ENCODE data around the gene NDUFB11. TPM values are rescaled to one million over a fixed set of nuclear protein-coding genes. Genes with fewer than 3 reads are reported as not detected.
"Not testable (repeated sequence)": the region's sequence is repeated elsewhere in the genome, so short reads cannot be mapped to it uniquely, and the experiment has no call there.

NDUFB11 gene
- total RNA-seq, 1 donor from 2014 or later: 32.1 TPM

GRCh38 chrX:47112316-47112954 is 32.1 kb downstream of the NDUFB11 start:
- peak; percentile 70 for FAIRE-seq
- no peaks in the 10 kb centered on the region for H3K36me3 ChIP-seq (ENCODE audit: control insufficient read depth, insufficient read depth, low read length)
- no peaks in the 10 kb centered on the region for H3K27me3 ChIP-seq (ENCODE audit: control insufficient read depth, insufficient read depth, low read length)
- TF ChIP-seq, protein P1, sequence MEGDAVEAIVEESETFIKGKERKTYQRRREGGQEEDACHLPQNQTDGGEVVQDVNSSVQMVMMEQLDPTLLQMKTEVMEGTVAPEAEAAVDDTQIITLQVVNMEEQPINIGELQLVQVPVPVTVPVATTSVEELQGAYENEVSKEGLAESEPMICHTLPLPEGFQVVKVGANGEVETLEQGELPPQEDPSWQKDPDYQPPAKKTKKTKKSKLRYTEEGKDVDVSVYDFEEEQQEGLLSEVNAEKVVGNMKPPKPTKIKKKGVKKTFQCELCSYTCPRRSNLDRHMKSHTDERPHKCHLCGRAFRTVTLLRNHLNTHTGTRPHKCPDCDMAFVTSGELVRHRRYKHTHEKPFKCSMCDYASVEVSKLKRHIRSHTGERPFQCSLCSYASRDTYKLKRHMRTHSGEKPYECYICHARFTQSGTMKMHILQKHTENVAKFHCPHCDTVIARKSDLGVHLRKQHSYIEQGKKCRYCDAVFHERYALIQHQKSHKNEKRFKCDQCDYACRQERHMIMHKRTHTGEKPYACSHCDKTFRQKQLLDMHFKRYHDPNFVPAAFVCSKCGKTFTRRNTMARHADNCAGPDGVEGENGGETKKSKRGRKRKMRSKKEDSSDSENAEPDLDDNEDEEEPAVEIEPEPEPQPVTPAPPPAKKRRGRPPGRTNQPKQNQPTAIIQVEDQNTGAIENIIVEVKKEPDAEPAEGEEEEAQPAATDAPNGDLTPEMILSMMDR (IDR thresholded peaks at IDR 0.05; ENCODE audit: insufficient read depth, low read length, severe bottlenecking): no peak
- no peak overlapping the region for H3K4me3 ChIP-seq (ENCODE audit: low read depth, low read length)
- DNase-seq (ENCODE audit: low read depth): peak; percentile 3

GRCh38 chrX:47110936-47111615 is 33.4 kb downstream of the NDUFB11 start:
- not testable (repeated sequence) for H3K4me3 ChIP-seq (ENCODE audit: low read depth, low read length); DNase-seq (ENCODE audit: low read depth); FAIRE-seq; H3K27me3 ChIP-seq (ENCODE audit: control insufficient read depth, insufficient read depth, low read length); H3K36me3 ChIP-seq (ENCODE audit: control insufficient read depth, insufficient read depth, low read length)

- H3K4me3 ChIP-seq (ENCODE audit: low read depth, low read length): no peak overlapping the region
- DNase-seq (ENCODE audit: low read depth) (no peak), FAIRE-seq (no peak)
- no peaks in the 10 kb centered on the region for H3K36me3 ChIP-seq (ENCODE audit: control insufficient read depth, insufficient read depth, low read length)
- TF ChIP-seq, protein P1 (IDR thresholded peaks at IDR 0.05; ENCODE audit: insufficient read depth, low read length, severe bottlenecking): no peak
- no peaks in the 10 kb centered on the region for H3K27me3 ChIP-seq (ENCODE audit: control insufficient read depth, insufficient read depth, low read length)
Measured at GRCh38 chrX:47101206-47101605, 43.3 kb downstream of the NDUFB11 start.

DNA sequence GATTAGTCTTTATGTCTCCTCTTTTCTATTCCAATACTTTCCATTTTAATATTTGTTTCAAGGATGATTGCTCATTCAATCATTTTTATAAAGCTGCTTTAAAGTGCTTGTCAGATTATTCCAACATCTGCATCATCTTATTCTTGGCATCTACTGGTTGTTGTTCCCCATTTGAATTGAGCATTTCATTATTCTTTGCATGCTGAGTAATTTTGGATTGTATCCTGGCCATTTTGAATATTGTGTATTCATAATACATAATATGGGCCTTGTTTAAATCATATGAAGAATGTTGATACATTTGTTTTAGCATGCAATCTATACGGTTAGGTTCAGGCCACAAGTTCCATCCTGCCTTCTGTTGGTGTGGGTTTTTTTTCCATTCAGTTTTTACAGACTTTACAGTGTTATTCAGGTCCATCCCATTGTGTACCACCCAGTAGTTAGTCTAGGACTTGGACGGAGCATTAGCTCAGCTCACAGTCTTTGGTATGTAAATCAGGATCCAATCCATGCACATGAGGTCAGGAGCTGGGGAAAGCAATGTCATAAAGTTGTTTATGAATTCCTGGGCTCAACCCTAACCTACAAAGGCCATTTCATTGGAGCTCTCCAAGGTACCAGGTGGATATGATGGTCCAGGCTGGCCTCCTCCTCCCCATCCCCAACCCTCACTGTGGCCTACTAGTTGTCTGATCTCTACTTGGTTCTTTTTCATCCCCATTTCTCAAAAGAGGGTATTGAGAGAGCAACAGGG is 46.0 kb downstream of the NDUFB11 start:
- no peaks in the 10 kb centered on the region for H3K36me3 ChIP-seq (ENCODE audit: control insufficient read depth, insufficient read depth, low read length)
- TF ChIP-seq, protein P1 (IDR thresholded peaks at IDR 0.05; ENCODE audit: insufficient read depth, low read length, severe bottlenecking): no peak
- no peak for DNase-seq (ENCODE audit: low read depth)
- no peak overlapping the region for H3K4me3 ChIP-seq (ENCODE audit: low read depth, low read length)
- FAIRE-seq: no peak
- H3K27me3 ChIP-seq (ENCODE audit: control insufficient read depth, insufficient read depth, low read length): no peaks in the 10 kb centered on the region

DNA sequence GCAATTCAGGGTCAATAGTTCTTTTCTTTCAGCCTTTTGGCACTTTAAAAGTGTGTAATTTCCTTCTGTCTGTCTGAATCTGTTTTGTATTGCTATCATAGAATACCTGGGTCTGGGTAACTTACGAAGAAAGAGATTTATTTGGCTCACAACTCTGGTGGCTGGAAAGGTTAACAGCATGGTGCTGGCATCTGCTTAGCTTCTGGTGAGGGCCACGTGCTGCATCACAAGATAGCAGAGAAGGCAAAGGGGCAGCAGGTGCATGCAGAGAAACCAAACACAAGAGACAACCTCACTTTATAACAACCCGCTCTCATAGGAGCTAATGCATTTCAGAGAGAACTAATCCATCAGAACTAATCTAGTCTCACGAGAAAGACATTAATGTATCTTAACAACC is 47.5 kb downstream of the NDUFB11 start:
- H3K36me3 ChIP-seq (ENCODE audit: control insufficient read depth, insufficient read depth, low read length): no peaks in the 10 kb centered on the region
- DNase-seq (ENCODE audit: low read depth): no peak
- TF ChIP-seq, protein P1 (IDR thresholded peaks at IDR 0.05; ENCODE audit: insufficient read depth, low read length, severe bottlenecking): no peak
- FAIRE-seq: no peak
- H3K4me3 ChIP-seq (ENCODE audit: low read depth, low read length): no peak overlapping the region
- no peaks in the 10 kb centered on the region for H3K27me3 ChIP-seq (ENCODE audit: control insufficient read depth, insufficient read depth, low read length)

DNA sequence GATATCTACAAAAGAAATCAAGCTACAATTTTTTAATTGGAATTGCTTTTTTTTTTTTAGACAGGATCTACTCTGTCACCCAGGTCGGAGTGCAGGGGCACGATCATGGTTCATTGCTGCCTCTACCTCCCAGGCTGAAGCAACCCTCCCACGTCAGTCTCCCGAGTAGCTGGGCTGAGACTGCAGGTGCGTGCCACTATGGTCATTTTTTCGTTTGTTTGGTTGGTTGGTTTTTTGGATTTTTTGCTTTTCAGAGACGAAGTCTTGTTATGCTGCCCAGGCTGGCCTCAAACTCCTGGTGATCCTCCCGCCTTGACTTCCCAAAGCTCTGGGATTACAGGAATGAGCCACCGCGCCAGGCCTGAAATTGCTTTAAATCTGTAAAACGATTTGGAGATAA is 50.6 kb downstream of the NDUFB11 start:
- TF ChIP-seq, protein P1 (IDR thresholded peaks at IDR 0.05; ENCODE audit: insufficient read depth, low read length, severe bottlenecking): no peak
- DNase-seq (ENCODE audit: low read depth): no peak
- no peak for FAIRE-seq
- H3K27me3 ChIP-seq (ENCODE audit: control insufficient read depth, insufficient read depth, low read length): no peaks in the 10 kb centered on the region
- no peaks in the 10 kb centered on the region for H3K36me3 ChIP-seq (ENCODE audit: control insufficient read depth, insufficient read depth, low read length)
- no peak overlapping the region for H3K4me3 ChIP-seq (ENCODE audit: low read depth, low read length)
